HG03342 (cell line): ENCODE measurements around the gene PCDHGA3.
"Not testable (repeated sequence)": the region's sequence is repeated elsewhere in the genome, so short reads cannot be mapped to it uniquely, and the experiment has no call there.

Experiments used
- ATAC-seq: cut with Tn5 transposase; IDR thresholded peaks from one replicate; pipeline ENCODE4 v1.9.1; 2021; ENCODE audit warnings: mild to moderate bottlenecking, moderate library complexity; ENCODE audit not compliant: unreplicated experiment

Gene PCDHGA3

DNA sequence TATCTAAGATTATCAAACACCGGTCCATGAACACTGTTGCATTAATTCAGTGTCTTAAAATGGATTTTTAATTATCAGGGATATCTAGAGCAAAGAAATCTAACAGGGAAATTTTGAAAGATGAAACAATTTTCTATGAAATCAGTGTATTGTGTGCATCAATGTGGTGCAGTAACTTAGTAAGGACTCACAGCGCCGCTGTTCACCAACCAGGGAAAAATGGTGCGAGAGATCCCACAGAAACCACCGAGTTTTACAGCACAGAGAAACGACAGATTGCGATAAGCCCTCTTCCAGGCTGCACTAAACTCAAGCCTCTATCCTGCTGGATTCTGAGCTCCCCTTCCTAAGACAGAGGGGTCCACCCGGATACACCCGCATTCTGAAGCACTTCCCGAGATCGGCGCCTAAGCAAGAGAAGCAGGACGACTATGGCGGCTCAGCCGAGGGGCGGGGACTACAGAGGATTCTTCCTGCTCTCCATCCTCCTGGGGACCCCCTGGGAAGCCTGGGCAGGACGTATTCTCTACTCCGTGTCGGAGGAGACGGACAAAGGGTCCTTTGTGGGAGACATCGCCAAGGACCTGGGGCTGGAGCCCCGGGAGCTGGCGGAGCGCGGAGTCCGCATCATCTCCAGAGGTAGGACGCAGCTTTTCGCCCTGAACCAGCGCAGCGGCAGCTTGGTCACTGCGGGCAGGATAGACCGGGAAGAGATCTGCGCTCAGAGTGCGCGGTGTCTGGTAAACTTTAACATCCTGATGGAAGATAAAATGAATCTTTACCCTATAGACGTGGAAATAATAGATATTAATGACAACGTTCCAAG lies 39.1 kb downstream of the PCDHGA3 start, which contains the start of gene PCDHGA7:
Gene PCDHGA7, plus strand, starts transcription at position 274 of the 826 bp plus-strand sequence. Its CDS starts 158 bp downstream, at position 432.
- ATAC-seq = no peak

DNA sequence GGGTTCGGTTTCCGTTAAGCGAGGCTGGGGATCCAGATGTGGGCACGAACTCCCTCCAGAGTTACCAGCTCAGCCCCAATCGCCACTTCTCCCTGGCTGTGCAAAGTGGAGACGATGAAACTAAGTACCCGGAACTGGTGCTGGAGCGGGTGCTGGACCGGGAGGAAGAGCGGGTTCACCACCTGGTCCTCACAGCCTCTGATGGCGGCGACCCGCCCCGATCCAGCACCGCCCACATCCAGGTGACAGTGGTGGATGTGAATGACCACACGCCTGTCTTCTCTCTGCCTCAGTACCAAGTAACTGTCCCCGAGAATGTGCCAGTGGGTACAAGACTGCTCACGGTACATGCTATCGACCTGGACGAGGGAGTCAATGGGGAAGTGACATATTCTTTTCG lies 39.7 kb downstream of the PCDHGA3 start:
- ATAC-seq = no peak

DNA sequence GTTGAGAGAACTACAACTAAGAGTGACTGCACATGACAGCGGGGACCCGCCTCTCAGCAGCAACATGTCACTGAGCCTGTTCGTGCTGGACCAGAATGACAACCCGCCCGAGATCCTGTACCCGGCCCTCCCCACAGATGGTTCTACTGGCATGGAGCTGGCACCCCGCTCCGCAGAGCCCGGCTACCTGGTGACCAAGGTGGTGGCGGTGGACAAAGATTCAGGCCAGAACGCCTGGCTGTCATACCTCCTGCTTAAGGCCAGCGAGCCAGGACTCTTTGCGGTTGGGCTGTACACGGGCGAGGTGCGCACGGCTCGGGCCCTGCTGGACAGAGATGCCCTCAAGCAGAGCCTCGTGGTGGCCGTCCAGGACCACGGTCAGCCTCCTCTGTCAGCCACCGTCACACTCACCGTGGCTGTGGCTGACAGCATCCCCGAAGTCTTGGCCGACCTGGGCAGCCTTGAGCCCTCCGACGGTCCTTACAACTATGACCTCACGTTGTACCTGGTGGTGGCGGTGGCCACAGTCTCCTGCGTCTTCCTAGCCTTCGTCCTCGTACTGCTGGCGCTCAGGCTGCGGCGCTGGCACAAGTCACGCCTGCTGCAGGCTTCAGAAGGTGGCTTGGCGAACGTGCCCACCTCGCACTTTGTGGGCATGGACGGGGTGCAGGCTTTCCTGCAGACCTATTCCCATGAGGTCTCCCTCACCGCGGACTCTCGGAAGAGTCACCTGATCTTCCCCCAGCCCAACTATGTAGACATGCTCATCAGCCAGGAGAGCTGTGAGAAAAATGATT lies 41.0 kb downstream of the PCDHGA3 start:
- ATAC-seq = no peak

DNA sequence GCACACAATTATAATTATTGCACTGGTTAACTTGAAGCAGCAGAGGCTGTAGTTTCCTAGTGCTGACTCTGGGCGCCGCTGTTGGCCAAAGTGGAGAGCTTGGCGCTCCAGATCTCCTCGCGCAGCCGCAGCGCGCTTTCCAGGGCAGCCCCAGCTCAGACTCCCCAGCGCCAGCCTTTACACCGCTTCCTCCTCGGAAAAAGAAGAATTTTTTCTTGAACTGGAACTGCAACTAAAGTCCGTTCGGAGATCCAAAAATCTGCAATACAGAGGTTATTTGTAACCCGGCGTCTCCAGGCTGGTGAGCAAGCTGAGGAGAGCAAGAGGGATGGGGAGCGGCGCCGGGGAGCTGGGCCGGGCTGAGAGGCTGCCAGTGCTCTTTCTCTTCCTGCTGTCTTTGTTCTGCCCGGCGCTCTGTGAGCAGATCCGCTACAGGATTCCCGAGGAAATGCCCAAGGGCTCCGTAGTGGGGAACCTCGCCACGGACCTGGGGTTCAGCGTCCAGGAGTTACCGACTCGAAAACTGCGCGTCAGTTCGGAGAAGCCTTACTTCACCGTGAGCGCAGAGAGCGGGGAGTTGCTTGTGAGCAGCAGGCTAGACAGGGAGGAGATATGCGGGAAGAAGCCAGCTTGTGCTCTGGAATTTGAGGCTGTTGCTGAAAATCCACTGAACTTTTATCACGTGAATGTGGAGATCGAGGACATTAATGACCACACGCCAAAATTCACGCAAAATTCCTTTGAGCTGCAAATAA lies 44.1 kb downstream of the PCDHGA3 start, which contains the start of gene PCDHGB4:
Gene PCDHGB4, plus strand, starts transcription at position 142 of the 755 bp plus-strand sequence. Its CDS starts 187 bp downstream, at position 329.
- ATAC-seq = peak; percentile 74

DNA sequence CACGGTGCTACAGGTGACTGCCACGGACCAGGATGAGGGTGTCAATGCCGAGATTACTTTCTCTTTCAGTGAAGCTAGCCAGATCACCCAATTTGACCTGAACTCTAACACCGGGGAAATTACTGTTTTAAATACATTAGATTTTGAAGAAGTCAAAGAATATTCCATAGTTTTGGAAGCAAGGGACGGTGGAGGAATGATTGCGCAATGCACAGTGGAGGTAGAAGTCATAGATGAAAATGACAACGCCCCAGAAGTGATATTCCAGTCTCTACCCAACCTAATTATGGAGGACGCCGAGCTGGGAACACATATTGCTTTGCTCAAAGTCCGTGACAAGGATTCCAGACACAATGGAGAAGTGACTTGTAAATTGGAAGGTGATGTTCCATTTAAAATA lies 45.0 kb downstream of the PCDHGA3 start:
- no peak for ATAC-seq

DNA sequence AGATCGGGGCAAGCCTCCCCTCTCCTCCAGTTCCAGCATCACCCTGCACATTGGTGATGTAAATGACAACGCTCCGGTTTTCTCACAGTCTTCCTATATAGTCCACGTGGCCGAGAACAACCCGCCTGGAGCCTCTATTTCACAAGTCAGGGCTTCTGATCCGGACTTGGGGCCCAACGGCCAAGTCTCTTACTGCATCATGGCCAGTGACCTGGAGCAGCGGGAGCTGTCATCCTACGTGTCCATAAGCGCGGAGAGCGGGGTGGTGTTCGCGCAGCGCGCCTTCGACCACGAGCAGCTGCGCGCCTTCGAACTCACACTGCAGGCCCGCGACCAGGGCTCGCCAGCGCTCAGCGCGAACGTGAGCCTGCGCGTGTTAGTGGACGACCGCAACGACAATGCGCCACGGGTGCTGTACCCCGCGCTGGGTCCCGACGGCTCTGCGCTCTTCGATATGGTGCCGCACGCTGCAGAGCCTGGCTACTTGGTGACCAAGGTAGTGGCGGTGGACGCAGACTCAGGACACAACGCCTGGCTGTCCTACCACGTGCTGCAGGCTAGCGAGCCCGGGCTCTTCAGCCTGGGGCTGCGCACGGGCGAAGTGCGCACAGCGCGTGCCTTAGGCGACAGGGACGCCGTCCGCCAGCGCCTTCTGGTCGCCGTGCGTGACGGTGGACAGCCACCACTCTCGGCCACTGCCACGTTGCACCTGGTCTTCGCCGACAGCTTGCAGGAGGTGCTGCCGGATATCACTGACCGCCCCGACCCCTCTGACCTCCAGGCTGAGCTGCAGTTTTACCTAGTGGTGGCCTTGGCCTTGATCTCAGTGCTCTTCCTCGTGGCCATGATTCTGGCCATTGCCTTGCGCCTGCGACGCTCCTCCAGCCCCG lies 45.8 kb downstream of the PCDHGA3 start:
- no peak for ATAC-seq

DNA sequence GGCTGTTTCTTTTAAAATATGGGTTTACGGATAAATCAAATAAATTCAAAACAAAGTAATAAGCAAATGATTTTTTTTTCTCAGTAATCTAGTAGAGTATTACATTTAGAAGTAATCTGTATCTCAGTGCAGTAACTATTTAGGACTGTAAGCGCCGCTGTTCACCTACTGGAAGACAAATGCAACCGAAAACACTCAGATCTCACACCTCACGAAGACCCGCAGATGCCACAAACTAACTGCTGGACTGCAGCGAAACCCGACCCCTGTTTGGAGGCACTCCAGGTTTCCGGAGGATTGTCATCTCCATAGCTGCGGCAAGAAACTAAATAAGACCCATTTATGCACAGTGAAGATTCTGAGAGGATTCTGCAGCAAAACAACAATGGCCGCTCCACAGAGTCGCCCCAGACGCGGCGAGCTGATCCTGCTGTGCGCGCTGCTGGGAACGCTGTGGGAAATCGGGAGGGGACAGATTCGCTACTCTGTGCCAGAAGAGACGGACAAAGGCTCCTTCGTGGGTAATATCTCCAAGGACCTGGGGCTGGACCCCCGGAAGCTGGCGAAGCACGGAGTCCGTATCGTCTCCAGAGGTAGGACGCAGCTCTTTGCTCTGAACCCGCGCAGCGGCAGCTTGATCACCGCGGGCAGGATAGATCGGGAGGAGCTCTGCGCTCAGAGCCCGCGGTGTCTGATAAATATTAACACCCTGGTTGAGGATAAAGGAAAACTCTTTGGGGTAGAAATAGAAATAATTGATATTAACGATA lies 49.0 kb downstream of the PCDHGA3 start, which contains the start of gene PCDHGA8:
Gene PCDHGA8, plus strand, starts transcription at position 205 of the 770 bp plus-strand sequence. Its CDS starts 181 bp downstream, at position 386.
- ATAC-seq = no peak

DNA sequence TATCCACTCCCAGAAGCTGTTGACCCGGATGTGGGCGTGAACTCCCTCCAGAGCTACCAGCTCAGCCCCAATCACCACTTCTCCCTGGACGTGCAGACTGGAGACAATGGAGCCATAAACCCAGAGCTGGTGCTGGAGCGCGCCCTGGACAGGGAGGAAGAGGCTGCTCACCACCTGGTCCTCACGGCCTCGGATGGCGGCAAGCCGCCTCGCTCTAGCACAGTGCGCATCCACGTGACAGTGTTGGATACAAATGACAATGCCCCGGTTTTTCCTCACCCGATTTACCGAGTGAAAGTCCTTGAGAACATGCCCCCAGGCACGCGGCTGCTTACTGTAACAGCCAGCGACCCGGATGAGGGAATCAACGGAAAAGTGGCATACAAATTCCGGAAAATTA lies 49.6 kb downstream of the PCDHGA3 start:
- ATAC-seq = no peak

DNA sequence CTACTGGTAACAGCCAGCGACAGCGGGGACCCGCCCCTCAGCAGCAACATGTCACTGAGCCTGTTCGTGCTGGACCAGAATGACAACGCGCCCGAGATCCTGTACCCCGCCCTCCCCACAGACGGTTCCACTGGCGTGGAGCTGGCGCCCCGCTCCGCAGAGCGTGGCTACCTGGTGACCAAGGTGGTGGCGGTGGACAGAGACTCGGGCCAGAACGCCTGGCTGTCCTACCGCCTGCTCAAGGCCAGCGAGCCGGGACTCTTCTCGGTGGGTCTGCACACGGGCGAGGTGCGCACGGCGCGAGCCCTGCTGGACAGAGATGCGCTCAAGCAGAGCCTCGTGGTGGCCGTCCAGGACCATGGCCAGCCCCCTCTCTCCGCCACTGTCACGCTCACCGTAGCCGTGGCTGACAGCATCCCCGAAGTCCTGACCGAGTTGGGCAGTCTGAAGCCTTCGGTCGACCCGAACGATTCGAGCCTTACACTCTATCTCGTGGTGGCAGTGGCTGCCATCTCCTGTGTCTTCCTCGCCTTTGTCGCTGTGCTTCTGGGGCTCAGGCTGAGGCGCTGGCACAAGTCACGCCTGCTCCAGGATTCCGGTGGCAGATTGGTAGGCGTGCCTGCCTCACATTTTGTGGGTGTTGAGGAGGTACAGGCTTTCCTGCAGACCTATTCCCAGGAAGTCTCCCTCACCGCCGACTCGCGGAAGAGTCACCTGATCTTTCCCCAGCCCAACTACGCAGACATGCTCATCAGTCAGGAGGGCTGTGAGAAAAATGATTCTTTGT lies 51.0 kb downstream of the PCDHGA3 start:
- not testable (repeated sequence) for ATAC-seq
